ENCODE measurements around the gene HS3ST5.

HS3ST5 gene

GRCh38 chr6:114009192-114009591, 333.6 kb downstream of the HS3ST5 start:
- no peak for DNase-seq (ENCODE audit: low read depth)
- H3K4me3 ChIP-seq (ENCODE audit: control insufficient read depth, low read depth, low read length) = no peak overlapping the region
- TF ChIP-seq CTCF (IDR thresholded peaks at IDR 0.05; ENCODE audit: control insufficient read depth, insufficient read depth, low read depth, low read length, missing control alignments) = no peak

- TF ChIP-seq CTCF (IDR thresholded peaks at IDR 0.05; ENCODE audit: control insufficient read depth, insufficient read depth, low read depth, low read length, missing control alignments) = no peak
- DNase-seq (ENCODE audit: low read depth) = no peak
- H3K4me3 ChIP-seq (ENCODE audit: control insufficient read depth, low read depth, low read length) = no peak overlapping the region
Measured at GRCh38 chr6:114008331-114008730, 334.5 kb downstream of the HS3ST5 start.

- no peak overlapping the region for H3K4me3 ChIP-seq (ENCODE audit: control insufficient read depth, low read depth, low read length)
- TF ChIP-seq CTCF (IDR thresholded peaks at IDR 0.05; ENCODE audit: control insufficient read depth, insufficient read depth, low read depth, low read length, missing control alignments) = no peak
- no peak for DNase-seq (ENCODE audit: low read depth)
Measured at GRCh38 chr6:114007516-114007915, 335.3 kb downstream of the HS3ST5 start.

Measured in AG09309 (cell line).